ENCODE results near the gene RCAN2. TPM values are rescaled to one million over a fixed set of nuclear protein-coding genes. Genes with fewer than 3 reads are reported as not detected.
A peak's percentile ranks its signal among the peaks of the same experiment; 100 is the strongest.

Gene RCAN2
- total RNA-seq, 1 donor from 2014 or later = 0.34 TPM

DNA sequence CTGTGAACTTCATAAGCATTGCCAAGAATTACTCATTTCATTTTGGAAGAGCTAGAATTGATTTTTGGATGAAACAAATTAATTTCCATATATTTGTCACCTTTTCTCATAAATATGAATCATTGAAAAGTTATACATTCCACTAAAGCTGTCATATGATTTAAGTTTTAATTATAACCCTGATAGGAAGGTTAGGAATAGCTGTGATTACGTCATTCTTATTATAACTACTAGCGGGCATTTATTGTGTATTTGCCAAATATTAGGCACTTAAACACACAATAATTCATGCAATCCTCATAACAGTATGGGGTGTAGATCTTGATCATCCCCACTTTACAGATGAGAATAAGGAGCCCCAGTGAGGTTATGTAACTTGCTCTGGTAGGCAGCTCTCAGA lies 243.1 kb downstream of the RCAN2 start:
- no peak for DNase-seq

DNA sequence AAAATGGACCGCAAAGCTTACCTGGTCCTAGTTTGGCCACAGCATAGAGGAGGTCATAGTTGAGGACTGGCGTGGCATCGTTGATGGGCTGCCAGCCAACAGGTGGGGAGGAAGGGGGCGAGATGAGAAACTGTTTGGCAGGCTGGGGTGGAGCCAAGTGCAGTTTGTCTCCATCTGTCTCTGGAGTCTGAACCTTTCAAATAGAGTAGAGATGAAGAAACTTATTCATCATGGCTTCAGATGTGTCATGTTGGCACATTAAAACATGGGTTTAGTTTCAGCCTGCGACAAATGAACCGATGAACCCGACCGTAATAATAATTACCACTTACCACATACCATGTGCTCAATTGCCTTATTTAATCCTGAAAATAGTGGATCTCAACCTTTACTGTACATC lies 244.5 kb downstream of the RCAN2 start:
- no peak for DNase-seq

DNA sequence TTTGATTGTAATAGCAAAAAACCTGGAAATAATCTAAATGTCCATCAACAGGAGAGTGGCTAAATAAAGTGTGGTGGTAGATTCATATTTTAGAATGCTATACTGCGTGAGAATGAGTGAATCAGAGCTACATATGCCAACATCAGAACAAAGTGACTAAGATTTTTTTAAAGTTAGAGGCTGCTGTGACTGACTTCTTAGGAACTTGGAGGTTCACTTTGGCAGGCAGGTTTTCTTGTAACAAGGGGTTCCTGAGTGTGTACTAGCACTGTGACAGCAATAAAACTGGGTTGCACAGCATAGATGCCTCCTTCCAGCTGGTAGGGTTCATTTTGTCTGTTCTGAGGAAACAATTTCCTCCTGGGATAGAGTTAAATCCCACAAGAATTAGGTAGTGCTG lies 245.2 kb downstream of the RCAN2 start:
- DNase-seq = no peak

DNA sequence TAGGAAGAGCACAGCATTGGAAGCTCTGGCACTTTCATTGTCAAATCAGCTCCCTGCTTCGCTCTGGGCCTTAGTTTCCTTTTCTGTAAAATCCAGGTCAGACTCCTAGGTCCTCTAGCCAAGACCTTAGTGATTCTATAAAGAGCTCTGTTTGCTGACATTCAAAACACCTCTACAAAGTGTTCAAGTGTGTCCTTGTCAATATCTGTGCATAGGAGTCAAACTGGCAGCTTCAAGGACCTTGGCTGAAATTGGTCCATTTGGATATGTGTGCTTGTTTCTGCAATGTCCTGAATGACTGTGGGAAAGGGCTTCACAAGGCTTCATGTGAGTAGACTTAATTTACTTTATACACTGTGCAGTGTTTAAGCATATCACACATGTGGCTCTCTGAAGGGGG lies 246.6 kb downstream of the RCAN2 start:
- DNase-seq = no peak

DNA sequence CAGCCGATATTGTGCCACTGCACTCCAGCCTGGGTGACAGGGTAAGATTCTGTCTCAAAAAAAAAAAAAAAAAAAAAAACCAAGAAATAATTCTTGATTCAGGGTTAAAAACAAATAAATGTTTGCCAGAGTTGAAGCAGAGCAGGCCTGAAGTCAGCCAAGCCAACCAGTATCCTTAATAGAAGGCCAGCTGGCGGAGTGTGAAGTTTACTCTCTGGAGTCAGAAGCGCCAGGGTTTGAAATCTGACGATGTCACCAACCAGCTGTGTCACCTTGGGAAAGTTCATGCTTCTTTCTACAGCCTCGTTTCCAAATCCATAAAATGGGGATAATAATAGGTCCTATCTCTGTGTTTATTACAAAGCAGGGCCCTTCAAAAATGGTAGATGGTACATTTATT lies 247.5 kb downstream of the RCAN2 start:
- DNase-seq = no peak

DNA sequence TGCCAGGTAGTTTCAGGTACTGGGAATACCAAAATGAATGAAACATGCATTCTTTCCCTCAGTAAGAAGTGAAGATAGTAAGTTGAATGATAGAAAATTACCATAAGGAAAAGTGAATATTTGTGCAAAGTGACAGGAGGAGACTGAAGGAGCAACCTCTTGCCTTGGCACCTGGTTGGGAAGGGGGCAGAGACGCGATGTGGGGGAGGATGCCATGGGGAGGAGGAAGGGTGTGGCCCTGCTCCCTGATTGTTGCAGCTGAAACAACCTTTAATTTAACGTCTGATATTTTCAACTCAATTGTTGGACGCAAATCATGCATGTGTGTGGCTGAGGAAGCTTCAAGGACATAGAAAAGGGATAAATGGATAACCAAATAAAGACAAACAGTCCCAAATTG lies 248.3 kb downstream of the RCAN2 start:
- DNase-seq = no peak

DNA sequence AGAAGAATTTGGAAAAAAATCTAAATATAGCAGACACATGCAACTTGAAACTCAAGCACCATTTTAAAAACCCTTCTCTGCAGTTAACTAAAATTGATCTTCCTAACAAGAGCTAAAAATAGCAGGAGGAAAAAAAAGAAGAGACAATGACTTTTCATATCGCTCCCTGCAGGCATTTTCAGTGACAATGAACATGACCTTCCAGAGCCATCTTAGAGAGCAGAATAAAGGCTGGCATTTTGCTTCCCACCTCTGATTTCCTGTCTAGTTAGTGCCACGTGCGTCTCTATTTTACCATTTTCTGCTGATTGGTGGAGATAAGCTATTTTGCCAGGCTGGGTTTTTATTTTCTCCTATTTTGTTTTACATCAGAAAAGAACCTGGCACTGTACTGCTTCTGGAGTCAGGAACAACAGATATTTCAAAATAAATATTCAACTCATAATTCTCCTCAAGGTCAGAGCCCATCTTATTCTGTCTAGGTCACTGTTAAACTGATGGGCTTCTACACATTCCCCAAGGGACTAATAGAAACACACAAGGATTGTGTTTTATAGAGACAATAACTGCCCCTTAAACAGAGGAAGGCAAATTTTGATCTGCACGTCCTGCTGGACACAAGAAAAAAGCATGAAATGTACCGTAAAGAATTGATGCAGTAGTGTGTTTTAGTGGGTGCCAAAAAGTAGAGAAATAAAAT lies 250.2 kb downstream of the RCAN2 start:
- DNase-seq = no peak

DNA sequence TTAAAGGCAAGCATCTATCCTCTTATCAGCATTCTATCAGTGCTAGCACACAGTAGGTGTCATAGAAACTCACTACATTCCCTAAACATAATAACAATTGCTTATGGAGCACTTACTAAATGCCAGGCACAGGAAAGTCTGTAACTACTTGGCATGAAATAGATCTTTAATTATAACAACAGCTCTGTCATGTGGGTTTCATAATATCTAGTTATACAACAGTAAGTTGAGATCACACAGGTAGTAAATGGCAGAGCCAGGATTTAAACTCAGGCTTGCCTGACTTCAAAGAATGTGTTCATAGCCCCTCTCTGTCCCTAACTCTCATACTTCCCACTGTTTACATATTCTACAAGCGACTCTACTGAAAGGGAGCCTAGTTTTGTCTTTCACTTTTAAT lies 254.5 kb downstream of the RCAN2 start:
- no peak for DNase-seq

DNA sequence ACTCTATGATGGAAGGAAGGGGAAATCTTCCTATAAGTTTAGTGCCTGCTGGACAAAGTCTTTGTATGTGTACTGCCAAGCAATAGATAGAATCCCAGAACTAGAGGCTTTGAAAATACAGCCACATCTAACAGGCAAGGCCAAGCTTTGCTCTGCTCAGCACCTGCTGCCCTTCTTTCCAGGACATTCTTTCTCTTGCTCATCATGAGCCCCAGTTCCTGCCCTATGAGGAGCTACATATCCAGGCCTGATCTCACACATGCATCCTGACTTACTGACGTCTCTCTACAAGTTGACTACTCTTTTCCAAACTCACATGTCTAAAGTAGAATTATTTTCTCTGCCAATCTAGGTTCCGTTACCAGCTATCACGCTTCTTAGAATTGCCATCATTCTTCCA lies 256.0 kb downstream of the RCAN2 start:
- DNase-seq = no peak

DNA sequence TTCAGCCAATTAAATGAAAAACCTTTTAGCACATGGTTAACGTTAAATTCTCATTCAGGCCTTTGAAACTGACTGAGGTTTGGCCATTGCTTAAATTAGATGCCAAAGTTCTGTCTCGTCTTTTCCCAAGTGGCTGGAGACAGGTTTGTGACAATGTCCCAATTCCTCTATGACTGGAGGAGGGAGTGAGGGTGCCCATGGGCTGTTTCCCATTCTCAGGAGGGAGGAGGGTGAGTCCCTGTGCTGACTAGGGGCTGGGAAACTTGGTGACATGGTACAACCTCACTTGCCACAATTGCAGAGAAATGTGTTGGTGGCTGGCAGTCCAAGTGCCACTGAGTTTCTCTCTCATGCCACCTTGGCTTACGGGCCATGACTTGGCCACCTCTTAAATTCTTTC lies 256.5 kb downstream of the RCAN2 start:
- no peak for DNase-seq

DNA sequence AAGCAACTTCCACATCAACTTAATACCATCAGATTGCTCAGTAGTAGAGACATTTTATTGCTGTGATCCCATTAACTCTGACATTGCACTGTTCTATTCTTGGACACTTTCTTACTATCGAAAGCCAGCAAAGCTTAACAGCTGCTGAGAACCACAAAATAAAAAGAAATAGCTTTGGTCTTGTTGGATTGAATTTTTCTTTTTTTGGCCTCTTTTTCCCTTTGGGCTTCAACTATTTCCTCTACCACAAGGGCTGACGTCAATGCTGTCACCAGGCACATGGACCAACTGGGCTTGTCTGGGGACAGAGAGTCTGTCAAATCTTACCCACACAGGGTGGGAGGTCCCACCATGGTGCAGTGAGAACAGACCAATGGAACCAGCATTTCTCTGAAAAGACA lies 257.1 kb downstream of the RCAN2 start:
- no peak for DNase-seq

DNA sequence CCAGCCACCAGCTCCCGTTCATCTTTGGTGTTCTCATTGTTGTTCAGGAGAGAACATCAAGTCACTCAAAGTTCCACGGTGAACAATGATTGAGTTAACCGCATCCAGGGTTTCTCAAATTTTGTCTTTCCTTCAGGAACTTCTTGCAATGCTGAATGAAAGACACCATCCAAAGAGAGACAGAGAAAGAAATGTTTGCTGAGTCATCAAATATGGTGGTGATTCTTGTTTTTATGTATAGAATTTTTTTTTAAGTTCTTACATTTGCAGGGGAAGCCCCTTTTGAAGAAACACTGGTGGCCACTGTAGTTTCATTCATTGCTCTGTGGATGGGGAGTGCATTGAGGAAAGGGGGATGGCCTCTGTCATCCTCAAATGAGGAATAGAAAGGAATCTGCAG lies 258.1 kb downstream of the RCAN2 start:
- DNase-seq = no peak

DNA sequence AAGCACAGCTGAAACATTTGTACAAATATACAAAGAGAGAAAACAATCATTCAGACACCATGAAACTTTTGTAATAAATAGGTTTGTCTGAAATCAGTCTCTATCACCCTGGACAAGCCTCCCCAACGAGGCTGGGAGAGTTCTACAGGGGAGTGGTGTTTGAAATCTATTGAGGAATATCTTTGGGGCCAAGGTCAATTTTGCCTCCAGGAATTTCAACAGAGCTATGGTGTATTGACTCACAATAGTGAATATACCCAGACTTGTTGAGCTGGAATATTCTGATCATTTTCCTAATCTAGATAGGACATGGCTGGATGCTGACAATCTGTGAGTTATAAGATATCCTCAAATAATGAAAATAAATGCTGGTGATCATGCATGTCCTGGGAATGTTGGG lies 269.0 kb downstream of the RCAN2 start:
- DNase-seq = no peak

DNA sequence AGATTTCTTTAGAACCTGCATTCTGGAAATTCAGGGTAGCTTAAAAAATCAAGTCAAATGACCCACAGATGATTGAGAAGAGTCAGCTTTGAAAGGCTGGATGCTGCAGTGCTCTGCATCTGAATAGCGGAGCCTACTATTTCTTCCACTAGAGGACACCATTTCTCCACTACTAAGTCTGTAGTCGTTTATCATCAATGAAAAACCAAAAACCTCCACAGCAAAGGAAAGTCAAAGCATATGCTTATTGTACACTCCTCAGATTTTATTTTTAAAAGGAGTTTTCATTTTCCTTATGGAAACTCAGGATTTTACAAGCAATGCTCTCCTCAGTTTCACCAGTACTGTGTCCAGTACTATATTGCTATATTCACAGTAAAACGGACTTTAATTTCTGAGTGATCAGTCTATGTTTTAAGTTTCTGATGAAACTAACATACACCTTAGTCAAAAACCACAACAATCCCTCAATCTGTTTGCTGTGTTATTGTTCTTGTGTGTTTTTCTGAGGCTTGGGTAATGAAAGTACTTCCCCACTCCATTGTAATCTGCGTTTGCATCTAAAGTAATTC lies 269.9 kb downstream of the RCAN2 start:
- DNase-seq = peak; percentile 44

DNA sequence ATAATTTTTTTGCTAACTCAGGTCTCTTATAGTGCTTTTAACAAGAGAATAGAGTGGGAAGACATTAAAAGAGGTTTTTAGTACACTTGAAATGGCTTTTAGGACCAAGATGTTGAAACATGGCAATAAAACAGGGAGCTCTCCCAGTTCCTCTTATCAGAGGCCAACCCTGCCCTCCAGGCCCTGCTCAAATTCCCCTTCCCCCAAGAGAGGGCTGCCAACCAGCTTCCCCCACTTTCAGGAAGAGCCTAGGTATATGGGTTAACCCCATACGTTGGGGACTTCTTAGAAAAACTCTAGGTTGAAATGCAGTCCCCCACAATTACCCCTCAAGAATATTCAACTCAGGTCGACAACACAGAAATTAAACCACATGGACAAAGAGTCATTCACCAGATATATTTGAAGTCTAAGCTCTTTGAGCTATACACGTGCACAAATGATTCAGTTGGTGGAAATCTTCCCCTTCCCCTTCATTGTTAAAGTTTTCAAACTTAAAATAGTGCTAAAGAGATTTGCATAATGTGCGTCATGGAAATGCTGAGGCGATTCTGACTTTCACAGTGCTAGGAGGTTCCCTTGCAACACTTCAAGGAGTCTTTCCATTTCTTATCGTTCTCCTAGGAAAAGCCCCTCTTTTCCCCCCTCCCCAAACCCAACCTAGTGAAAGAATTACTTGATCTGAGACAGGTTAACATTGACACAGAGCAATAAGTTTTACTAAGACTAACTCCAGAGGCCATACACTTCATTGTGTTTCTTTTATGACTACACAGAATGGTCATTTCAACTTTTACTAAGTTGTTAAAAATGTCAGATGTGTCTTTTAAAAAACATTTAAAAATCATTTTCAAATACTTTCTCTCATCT lies 270.7 kb downstream of the RCAN2 start:
- DNase-seq = no peak

DNA sequence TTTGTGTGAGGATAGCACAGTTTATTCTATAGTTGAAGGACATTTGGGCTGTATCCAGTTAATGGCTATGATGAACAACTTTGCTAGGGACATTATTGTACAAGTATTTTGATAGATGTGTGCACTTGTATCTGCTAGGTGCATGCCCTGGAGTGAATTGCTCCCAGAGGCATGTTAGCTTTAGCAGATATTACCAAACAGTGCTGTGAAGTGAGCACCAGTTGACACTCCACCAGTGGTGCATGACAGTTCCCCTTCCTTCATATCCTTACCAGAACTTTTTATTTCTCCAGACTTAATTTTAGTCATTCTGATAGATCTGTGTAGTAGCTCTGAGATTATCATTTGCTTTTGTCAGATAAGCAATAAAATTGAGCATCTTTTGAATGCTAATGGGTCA lies 271.6 kb downstream of the RCAN2 start:
- DNase-seq = no peak

DNA sequence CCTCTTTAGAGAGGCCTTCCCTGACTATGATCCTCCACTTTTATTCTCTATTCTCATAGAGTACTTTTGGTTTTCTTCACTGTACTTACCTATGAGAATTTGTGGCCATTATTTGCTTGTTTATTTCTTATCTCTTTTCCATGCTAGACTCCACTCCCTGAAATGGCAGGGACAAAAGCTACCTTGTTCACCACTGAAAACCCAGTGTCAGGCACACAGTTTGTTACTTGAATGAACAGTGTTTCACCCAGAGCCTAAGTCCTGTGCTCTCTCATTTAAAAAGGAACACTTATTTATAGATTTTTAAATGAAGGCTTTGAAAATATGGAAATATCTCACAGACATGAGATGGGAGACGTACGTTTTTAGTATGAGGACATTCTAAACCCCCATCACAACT lies 272.8 kb downstream of the RCAN2 start:
- DNase-seq = no peak

DNA sequence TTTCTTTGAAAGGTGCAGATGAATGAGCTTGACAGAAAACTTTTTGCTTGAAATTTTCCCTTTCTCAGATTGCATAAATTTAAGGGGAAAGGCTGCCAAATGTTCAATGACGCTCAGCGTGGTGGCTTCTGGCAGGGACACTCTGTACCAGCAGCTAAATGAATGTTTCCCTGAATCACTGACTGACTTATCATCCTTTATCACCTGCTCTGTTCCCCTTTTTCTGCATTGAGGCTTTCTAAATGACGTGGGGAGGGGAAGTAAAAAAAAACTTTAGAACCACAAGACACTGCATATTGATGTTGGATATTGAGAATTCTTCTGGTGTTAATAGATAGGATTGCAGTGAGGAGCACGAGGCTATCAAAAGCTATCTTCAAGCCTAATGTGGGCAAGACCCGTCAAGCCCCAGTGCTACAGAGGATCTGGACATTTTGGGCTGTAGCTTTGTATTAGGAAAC lies 273.5 kb downstream of the RCAN2 start:
- DNase-seq = no peak

DNA sequence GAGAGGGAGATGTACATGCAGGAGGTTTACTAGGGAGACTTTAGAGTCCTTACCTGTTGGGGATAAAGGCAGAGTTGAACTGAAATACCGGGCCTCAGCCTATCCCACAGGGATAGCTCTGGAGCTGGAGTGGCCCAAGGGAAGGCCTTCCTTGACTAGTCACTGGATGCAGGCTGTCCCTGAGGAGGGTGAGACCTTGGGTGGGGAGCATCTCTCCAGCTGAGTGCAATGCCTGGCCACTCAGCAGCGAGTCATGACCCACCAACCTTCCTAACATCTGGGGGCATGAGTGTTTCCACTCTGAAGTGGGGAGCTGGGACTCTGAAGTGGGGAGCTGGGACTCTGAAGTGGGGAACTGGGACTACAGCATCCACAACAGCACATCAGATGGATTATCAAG lies 274.4 kb downstream of the RCAN2 start:
- DNase-seq = no peak

DNA sequence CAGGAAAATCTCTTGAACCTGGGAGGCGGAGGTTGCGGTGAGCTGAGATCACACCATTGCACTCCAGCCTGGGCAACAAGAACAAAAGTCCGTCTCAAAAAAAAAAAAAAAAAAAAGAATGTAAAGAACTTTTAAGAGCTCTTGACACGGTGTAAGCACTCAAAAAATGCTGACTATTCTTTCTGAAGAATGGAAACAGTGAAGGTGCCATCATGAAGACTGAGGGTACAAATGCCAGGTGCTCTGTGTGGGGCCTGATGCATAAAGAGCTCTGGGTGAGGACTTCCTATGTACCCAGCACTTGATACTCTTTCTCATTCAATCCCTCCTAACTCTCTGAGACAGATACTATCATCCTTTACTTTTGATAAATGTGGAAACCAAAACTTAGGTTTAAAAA lies 275.5 kb downstream of the RCAN2 start:
- DNase-seq = no peak

DNA sequence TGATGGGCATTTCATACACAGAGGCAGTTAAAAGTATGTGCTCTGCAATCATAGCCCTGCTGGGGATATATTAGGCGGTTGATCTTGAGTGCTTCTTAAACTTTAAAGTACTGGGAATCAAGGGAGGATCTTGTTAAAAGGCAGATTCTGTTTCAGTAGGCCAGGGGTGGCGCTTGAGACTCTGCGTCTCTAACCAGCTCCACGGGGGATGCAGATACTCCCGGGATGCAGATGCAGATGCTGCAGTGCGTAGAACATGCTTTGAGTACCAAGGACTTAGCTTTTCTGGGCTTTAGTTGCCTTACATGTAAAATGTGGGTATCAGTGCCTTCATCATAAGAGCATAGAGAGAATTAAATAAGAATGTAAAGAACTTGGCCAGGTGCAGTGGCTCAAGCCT lies 276.0 kb downstream of the RCAN2 start:
- no peak for DNase-seq

DNA sequence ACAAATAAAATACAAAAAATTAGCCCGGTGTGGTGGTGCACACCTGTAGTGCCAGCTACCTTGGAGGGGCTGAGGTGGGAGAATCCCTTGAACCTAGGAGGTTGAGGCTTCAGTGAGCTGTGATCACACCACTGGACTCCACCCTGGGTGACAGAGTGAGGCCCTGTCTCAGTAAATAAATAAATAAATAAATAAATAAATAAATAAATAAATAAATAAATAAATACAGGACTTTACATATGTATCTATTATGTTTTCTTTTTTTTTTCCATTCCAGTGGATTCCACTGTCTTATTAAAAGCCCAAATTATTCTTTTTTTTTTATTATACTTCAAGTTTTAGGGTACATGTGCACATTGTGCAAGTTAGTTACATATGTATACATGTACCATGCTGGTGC lies 279.3 kb downstream of the RCAN2 start:
- DNase-seq = no peak

DNA sequence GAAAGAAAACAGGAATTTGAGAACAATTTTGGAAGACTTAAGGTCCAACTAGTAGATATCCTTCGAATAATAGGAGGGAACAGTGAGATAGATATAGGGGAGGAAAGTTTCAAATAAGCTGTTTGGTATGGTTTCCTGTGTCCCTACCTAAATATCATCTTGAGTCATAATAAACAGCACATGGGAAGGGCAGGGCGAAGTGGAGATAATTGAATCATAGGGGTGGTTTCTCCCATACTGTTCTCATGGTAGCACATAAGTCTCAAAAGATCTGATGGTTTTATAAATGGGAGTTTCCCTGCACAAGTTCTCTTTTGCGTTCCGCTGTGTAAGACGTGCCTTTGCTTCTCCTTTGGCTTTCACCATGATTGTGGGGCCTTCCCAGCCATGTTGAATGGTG lies 281.0 kb downstream of the RCAN2 start:
- no peak for DNase-seq

DNA sequence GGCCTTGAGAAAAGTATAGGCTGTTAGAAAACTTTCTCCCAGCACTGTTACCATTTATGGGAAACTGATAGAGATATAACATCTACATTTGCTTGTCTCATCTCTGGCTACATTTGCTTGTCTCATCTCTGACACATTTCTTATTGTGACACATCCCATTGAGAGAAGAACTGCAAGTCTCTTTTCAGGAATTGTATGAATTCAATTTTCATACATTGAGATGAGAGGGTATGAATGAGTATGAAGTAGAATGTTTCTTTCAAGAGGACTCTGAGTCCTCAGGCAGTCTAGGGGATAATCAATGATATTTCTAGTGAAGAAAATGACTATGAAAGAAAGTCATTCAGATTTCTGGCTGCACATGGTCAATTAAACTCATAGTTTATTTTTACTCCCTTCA lies 282.9 kb downstream of the RCAN2 start:
- DNase-seq = no peak

Data from dermis blood vessel endothelial cell (primary cell).